ENCODE results near the gene SAPCD2. TPM values are rescaled to one million over a fixed set of nuclear protein-coding genes. Genes with fewer than 3 reads are reported as not detected.

SAPCD2 gene
- total RNA-seq, 2 donors from 2014 or later, result 7.2 to 17.2 TPM

- Histone ChIP-seq H3K4me3 (no peak overlapping the region), H3K27me3 (replicated peaks; ENCODE audit: insufficient read depth) (no peaks in the 10 kb centered on the region), H3K27ac (no peak overlapping the region), H3K36me3 (peaks cover 0 to 16% of the 10 kb centered on the region in 2 donors), H3K4me1 (replicated peaks) (no peaks in the 10 kb centered on the region), H3K9me3 (no peaks in the 10 kb centered on the region)
- no peak for TF ChIP-seq CTCF (IDR thresholded peaks at IDR 0.05)
- TF ChIP-seq POLR2AphosphoS5 (IDR thresholded peaks at IDR 0.05), result no peak
- no peak for TF ChIP-seq POLR2A (IDR thresholded peaks at IDR 0.05)
- DNase-seq (ENCODE audit: low spot score), result no peak
- intact Hi-C loops (cut with DNase I), result no loop called here
- WGBS, result 76% methylated on average over 32 of the region's 34 CpGs
These were observed 39.1 kb upstream of the SAPCD2 start for GRCh38 chr9:137109250-137110146.

DNA sequence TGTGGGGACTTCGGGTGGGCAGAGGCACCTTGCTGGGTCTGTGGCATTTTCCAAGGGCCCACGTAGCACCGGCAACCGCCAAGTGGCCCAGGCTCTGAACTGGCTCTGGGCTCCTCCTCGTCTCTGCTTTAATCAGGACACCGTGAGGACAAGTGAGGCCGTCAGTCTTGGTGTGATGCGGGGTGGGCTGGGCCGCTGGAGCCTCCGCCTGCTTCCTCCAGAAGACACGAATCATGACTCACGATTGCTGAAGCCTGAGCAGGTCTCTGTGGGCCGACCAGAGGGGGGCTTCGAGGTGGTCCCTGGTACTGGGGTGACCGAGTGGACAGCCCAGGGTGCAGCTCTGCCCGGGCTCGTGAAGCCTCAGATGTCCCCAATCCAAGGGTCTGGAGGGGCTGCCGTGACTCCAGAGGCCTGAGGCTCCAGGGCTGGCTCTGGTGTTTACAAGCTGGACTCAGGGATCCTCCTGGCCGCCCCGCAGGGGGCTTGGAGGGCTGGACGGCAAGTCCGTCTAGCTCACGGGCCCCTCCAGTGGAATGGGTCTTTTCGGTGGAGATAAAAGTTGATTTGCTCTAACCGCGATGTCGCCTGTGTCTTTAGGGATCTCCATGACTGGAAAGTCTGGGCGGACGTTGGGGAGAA, 38.4 kb upstream of the SAPCD2 start:
- Histone ChIP-seq H3K27me3 (replicated peaks; ENCODE audit: insufficient read depth) (no peaks in the 10 kb centered on the region), H3K4me1 (replicated peaks) (no peaks in the 10 kb centered on the region), H3K9me3 (no peaks in the 10 kb centered on the region), H3K27ac (no peak overlapping the region), H3K36me3 (peaks cover 0 to 16% of the 10 kb centered on the region in 2 donors), H3K4me3 (no peak overlapping the region)
- TF ChIP-seq POLR2AphosphoS5 (IDR thresholded peaks at IDR 0.05), result no peak
- no peak for TF ChIP-seq CTCF (IDR thresholded peaks at IDR 0.05)
- TF ChIP-seq POLR2A (IDR thresholded peaks at IDR 0.05), result no peak
- 88% methylated on average over 27 of the region's 29 CpGs for WGBS
- DNase-seq (ENCODE audit: low spot score), result no peak
- intact Hi-C loops (cut with DNase I), result no loop called here

DNA sequence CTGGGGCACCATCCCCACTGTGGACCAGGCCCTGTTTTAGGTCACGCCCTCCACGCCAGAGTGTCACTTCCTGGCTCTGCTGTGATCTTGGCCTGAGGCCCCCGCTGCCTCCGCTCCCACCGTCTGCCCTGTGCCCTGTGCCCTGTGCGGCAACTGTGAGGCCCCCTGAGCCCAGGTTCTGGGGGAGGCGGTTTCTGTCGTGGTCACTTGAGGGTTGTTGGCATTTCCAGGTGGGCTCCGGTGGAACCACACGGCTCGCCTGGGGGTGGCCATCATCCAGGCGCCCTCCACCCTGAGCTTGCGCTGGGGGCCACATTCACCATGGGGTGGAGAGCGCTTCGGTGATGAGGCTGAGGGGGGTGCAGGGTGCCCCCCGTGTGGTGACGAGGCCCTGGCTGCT, 37.6 kb upstream of the SAPCD2 start:
- 93% methylated on average over 15 of the region's 17 CpGs for WGBS
- no peak for TF ChIP-seq POLR2A (IDR thresholded peaks at IDR 0.05)
- TF ChIP-seq CTCF (IDR thresholded peaks at IDR 0.05), result no peak
- TF ChIP-seq POLR2AphosphoS5 (IDR thresholded peaks at IDR 0.05), result no peak
- intact Hi-C loops (cut with DNase I), result no loop called here

DNA sequence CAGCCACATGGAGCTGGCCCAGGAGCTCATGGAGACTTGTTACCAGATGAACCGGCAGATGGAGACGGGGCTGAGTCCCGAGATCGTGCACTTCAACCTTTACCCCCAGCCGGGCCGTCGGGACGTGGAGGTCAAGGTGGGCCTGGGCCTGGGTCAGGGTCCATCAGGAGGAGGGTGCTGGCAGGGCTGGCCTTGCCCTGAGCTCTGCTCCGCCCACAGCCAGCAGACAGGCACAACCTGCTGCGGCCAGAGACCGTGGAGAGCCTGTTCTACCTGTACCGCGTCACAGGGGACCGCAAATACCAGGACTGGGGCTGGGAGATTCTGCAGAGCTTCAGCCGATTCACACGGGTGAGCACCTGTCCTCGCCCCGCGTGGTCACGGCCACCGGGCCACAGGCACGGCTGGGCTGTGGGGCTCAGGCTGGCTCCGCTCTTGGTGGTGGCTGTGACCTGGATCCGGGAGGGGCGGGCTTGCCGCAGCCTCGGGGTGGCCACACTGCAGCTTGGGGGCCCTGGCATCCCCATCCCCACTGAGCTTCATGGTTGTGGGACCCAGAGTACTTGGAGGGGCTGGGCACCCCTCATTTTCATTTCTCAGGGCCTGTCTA, 37.1 kb upstream of the SAPCD2 start:
- TF ChIP-seq POLR2AphosphoS5 (IDR thresholded peaks at IDR 0.05) (peak; percentile 16), CTCF (IDR thresholded peaks at IDR 0.05) (no peak)
- peaks cover 0 to 16% of the 10 kb centered on the region in 2 donors for H3K36me3 ChIP-seq
- intact Hi-C loops (cut with DNase I), result no loop called here
- H3K27ac ChIP-seq, result no peak overlapping the region
- H3K9me3 ChIP-seq, result no peaks in the 10 kb centered on the region
- no peaks in the 10 kb centered on the region for H3K4me1 ChIP-seq (replicated peaks)
- no peaks in the 10 kb centered on the region for H3K27me3 ChIP-seq (replicated peaks; ENCODE audit: insufficient read depth)
- no peak overlapping the region for H3K4me3 ChIP-seq
- whole genome bisulfite sequencing, result 87% methylated on average over 27 of the region's 27 CpGs
- DNase-seq (ENCODE audit: low spot score), result no peak

More for the DNA sequence above, 37.6 kb upstream of the SAPCD2 start:
- Histone ChIP-seq H3K4me1 (replicated peaks) (no peaks in the 10 kb centered on the region), H3K27ac (no peak overlapping the region), H3K36me3 (peaks cover 0 to 16% of the 10 kb centered on the region in 2 donors), H3K9me3 (no peaks in the 10 kb centered on the region), H3K27me3 (replicated peaks; ENCODE audit: insufficient read depth) (no peaks in the 10 kb centered on the region), H3K4me3 (no peak overlapping the region)
- DNase-seq (ENCODE audit: low spot score), result no peak

All from prostate gland (tissue), 2 donors.